SH-SY5Y (cell line): ENCODE data around the gene ETV7.

Source experiments
- GATA2 ChIP-seq: IDR thresholded peaks from 2 replicates; pipeline ENCODE4 v1.6.1; 2011; ENCODE audit warnings: mild to moderate bottlenecking, low read depth, low read length
- GATA3 ChIP-seq: IDR thresholded peaks from 2 replicates; pipeline ENCODE4 v1.6.1; 2011; ENCODE audit warnings: low read depth, mild to moderate bottlenecking, low read length, moderate library complexity

- TF ChIP-seq GATA2 (no peak), GATA3 (no peak)
Observed at GRCh38 chr6:36345681-36346466, 41.6 kb downstream of the ETV7 start.
